Gastroesophageal sphincter (tissue), 3 donors: ENCODE data around the gene LGI1.

ENCODE experiments used
- CTCF ChIP-seq, 4 experiments: fragments of 200-600 bp in 2 of 4; fragments of 450-650 bp in 2 of 4; sonication (generic) in 1 of 4; IDR thresholded peaks; one replicate each; pipeline ENCODE4 v1.5.1; 2017 to 2019; ENCODE audit warnings: antibody characterized with exemption in 4 of 4, mild to moderate bottlenecking in 2 of 4, moderate library complexity in 2 of 4
- EP300 ChIP-seq: sonication (generic); formaldehyde crosslinking; IDR thresholded peaks from one replicate; pipeline ENCODE4 v1.6.1; 2017; ENCODE audit warnings: antibody characterized with exemption, mild to moderate bottlenecking
- POLR2A ChIP-seq, 2 donors: fragments of 450-650 bp; IDR thresholded peaks; one replicate each; pipeline ENCODE4 v1.6.1; 2017; ENCODE audit warnings: antibody characterized with exemption in 2 of 2, mild to moderate bottlenecking in 2 of 2, moderate library complexity in 1 of 2
- POLR2AphosphoS5 ChIP-seq: sonication (generic); formaldehyde crosslinking; IDR thresholded peaks from one replicate; pipeline ENCODE4 v1.6.1; 2017; ENCODE audit warnings: antibody characterized with exemption

GRCh38 chr10:93819520-93819919 is 61.8 kb downstream of the LGI1 start:
- no peak for TF ChIP-seq POLR2AphosphoS5
- TF ChIP-seq CTCF (IDR thresholded peaks at IDR 0.05): no peak
- no peak for TF ChIP-seq EP300
- TF ChIP-seq POLR2A (IDR thresholded peaks at IDR 0.05): no peak
